OCI-LY1 (cell line): ENCODE data around the gene EXT2.

Experiments
- H2AFZ ChIP-seq: fragments of 200-600 bp; sonication (generic), shearing (Covaris generic); 2 replicates; pipeline ENCODE4 v1.6.0; 2014; ENCODE audit warnings: antibody characterized with exemption, mild to moderate bottlenecking, low read length
- H3F3A ChIP-seq: fragments of 200-600 bp; sonication (generic), shearing (Covaris generic); 2 replicates; pipeline ENCODE4 v1.6.0; 2014; ENCODE audit warnings: mild to moderate bottlenecking, antibody characterized with exemption, low read length, moderate library complexity; ENCODE audit not compliant: insufficient read depth
- H3K27ac ChIP-seq: fragments of 200-600 bp; sonication (generic); 2 replicates; pipeline ENCODE4 v1.5.1; 2014; ENCODE audit warnings: low read length, mixed run types, mild to moderate bottlenecking, low read depth; ENCODE audit not compliant: poor library complexity, severe bottlenecking
- H3K27me3 ChIP-seq: fragments of 200-600 bp; sonication (generic); 2 replicates; pipeline ENCODE4 v1.6.0; 2014; ENCODE audit warnings: antibody characterized with exemption, mild to moderate bottlenecking, low read length, moderate library complexity; ENCODE audit not compliant: insufficient read depth
- H3K36me3 ChIP-seq: fragments of 200-600 bp; sonication (generic); 2 replicates; pipeline ENCODE4 v1.6.1; 2014; ENCODE audit warnings: mild to moderate bottlenecking, antibody characterized with exemption, low read length, moderate library complexity, mixed read lengths; ENCODE audit not compliant: insufficient read depth
- H3K4me1 ChIP-seq: fragments of 200-600 bp; sonication (generic); 2 replicates; pipeline ENCODE4 v1.5.1; 2014; ENCODE audit warnings: mild to moderate bottlenecking, low read length, moderate library complexity; ENCODE audit not compliant: insufficient read depth, severe bottlenecking
- H3K4me2 ChIP-seq: fragments of 200-600 bp; sonication (generic), shearing (Covaris generic); 2 replicates; pipeline ENCODE4 v1.6.1; 2014; ENCODE audit warnings: low read length
- H3K4me3 ChIP-seq: fragments of 200-600 bp; sonication (generic); 2 replicates; pipeline ENCODE4 v1.5.1; 2014; ENCODE audit warnings: low read length, low read depth, mild to moderate bottlenecking, mixed read lengths; ENCODE audit not compliant: poor library complexity, severe bottlenecking
- H3K79me2 ChIP-seq: fragments of 200-600 bp; shearing (Covaris generic); 2 replicates; pipeline ENCODE4 v1.6.1; 2016; ENCODE audit warnings: mixed run types, low read length, mixed read lengths; ENCODE audit not compliant: insufficient read depth
- H3K9ac ChIP-seq: fragments of 200-600 bp; sonication (generic), shearing (Covaris generic); 2 replicates; pipeline ENCODE4 v1.6.1; 2014; ENCODE audit warnings: mild to moderate bottlenecking, low read length, mixed read lengths
- H3K9me2 ChIP-seq: fragments of 200-600 bp; sonication (generic), shearing (Covaris generic); 2 replicates; pipeline ENCODE4 v1.6.1; 2014; ENCODE audit warnings: low read depth, mild to moderate bottlenecking, low read length, mixed read lengths
- H3K9me3 ChIP-seq: fragments of 200-600 bp; shearing (Covaris generic); 2 replicates; pipeline ENCODE4 v1.6.1; 2014; ENCODE audit warnings: low read length, mixed read lengths
- H4K20me1 ChIP-seq: fragments of 200-600 bp; sonication (generic), shearing (Covaris generic); 2 replicates; pipeline ENCODE4 v1.6.0; 2016; ENCODE audit warnings: mild to moderate bottlenecking, low read length; ENCODE audit not compliant: insufficient read depth
- EZH2 ChIP-seq: fragments of 200-600 bp; sonication (generic), shearing (Covaris generic); IDR thresholded peaks from 2 replicates; pipeline ENCODE4 v1.8.0; 2017; ENCODE audit warnings: borderline replicate concordance, mixed run types, mild to moderate bottlenecking, antibody characterized with exemption, low read length, moderate library complexity, mixed read lengths
- TF ChIP-seq, protein P1 (sequence below): fragments of 200-600 bp; sonication (generic), shearing (Covaris generic); IDR thresholded peaks from 2 replicates; pipeline ENCODE4 v1.5.1; 2017; ENCODE audit warnings: mild to moderate bottlenecking, antibody characterized with exemption, low read length, moderate library complexity, mixed read lengths

Gene EXT2

DNA sequence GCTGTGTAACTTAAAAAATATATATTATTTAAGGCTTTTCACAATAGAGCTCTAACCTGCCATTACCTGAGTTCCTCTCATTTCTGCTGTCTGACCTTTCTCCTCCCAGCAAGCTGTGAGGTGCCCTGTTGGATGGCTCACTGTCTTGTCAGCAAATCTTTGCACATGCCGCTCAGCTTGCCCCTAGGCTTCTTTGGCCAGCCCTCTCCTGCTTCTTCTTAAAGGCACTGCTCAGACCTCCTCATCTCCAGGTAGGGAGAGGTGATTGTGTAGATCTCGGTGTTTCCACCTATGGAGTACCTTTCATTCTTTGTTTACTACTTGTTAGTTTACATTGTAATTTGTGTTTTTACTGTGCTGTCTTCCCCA lies 96.5 kb downstream of the EXT2 start:
- Histone ChIP-seq H3K9me2 (no peaks in the 10 kb centered on the region), H3K79me2 (no peaks in the 10 kb centered on the region), H3K27me3 (no peaks in the 10 kb centered on the region), H3K4me2 (no peak overlapping the region), H3K9me3 (no peaks in the 10 kb centered on the region), H4K20me1 (no peaks in the 10 kb centered on the region), H3K9ac (no peak overlapping the region), H3K27ac (no peak overlapping the region), H2AFZ (no peak overlapping the region), H3K4me3 (no peak overlapping the region), H3K36me3 (no peaks in the 10 kb centered on the region; the same call in 1 of the 2 replicates), H3K4me1 (no peaks in the 10 kb centered on the region), H3F3A (no peaks in the 10 kb centered on the region)
- TF ChIP-seq, protein P1, sequence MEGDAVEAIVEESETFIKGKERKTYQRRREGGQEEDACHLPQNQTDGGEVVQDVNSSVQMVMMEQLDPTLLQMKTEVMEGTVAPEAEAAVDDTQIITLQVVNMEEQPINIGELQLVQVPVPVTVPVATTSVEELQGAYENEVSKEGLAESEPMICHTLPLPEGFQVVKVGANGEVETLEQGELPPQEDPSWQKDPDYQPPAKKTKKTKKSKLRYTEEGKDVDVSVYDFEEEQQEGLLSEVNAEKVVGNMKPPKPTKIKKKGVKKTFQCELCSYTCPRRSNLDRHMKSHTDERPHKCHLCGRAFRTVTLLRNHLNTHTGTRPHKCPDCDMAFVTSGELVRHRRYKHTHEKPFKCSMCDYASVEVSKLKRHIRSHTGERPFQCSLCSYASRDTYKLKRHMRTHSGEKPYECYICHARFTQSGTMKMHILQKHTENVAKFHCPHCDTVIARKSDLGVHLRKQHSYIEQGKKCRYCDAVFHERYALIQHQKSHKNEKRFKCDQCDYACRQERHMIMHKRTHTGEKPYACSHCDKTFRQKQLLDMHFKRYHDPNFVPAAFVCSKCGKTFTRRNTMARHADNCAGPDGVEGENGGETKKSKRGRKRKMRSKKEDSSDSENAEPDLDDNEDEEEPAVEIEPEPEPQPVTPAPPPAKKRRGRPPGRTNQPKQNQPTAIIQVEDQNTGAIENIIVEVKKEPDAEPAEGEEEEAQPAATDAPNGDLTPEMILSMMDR: no peak
- TF ChIP-seq EZH2: no peak

DNA sequence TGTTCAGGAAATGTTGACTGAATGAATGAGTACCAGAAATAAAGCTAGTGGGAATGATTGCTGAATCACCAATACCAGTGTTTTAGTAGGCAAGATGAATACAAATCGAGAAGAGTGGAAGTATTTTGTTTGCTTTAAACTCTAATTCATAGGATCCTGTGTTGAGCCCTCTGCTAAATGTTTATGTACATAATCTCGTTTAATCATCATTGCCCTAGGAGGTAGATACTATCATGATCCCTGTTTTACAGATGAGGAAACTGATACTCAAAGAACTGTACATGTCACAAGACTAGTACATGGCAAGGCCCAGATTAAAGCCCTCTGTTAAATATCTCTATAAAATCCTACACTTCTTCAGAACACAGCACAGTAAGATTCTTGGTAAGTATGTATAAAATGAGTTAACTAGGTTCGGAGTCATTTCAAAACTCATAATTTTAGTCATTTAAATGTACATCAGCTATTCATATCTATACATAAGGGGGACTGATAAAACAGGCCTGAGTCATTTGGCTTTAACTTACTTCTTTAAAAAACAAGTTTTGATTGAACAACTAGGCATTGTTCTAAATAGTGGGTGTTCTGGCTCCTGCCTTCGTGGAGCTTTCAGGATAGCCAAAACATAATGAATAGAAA lies 97.1 kb downstream of the EXT2 start:
- Histone ChIP-seq H3F3A (no peaks in the 10 kb centered on the region), H3K79me2 (no peaks in the 10 kb centered on the region), H3K4me1 (no peaks in the 10 kb centered on the region), H3K27me3 (no peaks in the 10 kb centered on the region), H3K4me2 (no peak overlapping the region), H3K27ac (no peak overlapping the region), H2AFZ (no peak overlapping the region), H3K9ac (no peak overlapping the region), H4K20me1 (no peaks in the 10 kb centered on the region), H3K9me3 (no peaks in the 10 kb centered on the region), H3K4me3 (no peak overlapping the region), H3K36me3 (no peaks in the 10 kb centered on the region; the same call in 1 of the 2 replicates), H3K9me2 (no peaks in the 10 kb centered on the region)
- TF ChIP-seq EZH2: no peak
- TF ChIP-seq, protein P1: no peak

DNA sequence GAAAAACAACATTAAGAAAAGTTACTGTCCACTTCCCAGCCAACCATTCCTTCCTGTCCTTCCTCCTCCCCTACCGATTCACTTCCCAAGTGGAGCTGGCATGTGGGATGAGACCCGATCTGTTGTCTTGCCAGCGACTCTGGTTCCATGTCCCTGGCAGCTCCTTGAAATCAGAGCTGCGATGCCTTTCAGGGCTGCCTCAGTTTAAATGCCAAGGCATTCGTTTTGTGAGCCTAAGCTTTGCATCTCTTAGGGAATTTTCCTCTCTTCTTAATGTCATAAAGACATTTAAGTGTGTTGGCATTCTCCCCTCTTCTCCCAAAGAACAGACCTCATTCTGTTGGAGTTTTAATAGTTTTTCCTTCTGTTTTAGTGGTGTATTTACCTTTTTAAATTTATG lies 98.4 kb downstream of the EXT2 start:
- Histone ChIP-seq H3F3A (no peaks in the 10 kb centered on the region), H3K4me3 (no peak overlapping the region), H3K4me2 (no peak overlapping the region), H4K20me1 (no peaks in the 10 kb centered on the region), H3K27me3 (no peaks in the 10 kb centered on the region), H3K79me2 (no peaks in the 10 kb centered on the region), H2AFZ (no peak overlapping the region), H3K4me1 (no peaks in the 10 kb centered on the region), H3K9ac (no peak overlapping the region), H3K9me3 (no peaks in the 10 kb centered on the region), H3K27ac (no peak overlapping the region), H3K9me2 (no peaks in the 10 kb centered on the region), H3K36me3 (no peaks in the 10 kb centered on the region; the same call in 1 of the 2 replicates)
- TF ChIP-seq, protein P1: no peak
- TF ChIP-seq EZH2: no peak
